Vagina (tissue), 2 donors: ENCODE results near the gene XYLB.

ENCODE experiments used
- POLR2A ChIP-seq, 2 donors: fragments of 450-650 bp; IDR thresholded peaks; one replicate each; pipeline ENCODE4 v1.6.1; 2017; ENCODE audit warnings: antibody characterized with exemption in 2 of 2, mild to moderate bottlenecking in 2 of 2, moderate library complexity in 2 of 2
- POLR2AphosphoS5 ChIP-seq, 2 donors: sonication (generic); formaldehyde crosslinking; IDR thresholded peaks; one replicate each; pipeline ENCODE4 v1.9.0; 2017; ENCODE audit warnings: antibody characterized with exemption in 2 of 2, mild to moderate bottlenecking in 2 of 2, low read depth in 1 of 2; ENCODE audit not compliant: insufficient read depth in 1 of 2
- TF ChIP-seq, protein P1 (sequence below), 3 experiments: fragments of 450-650 bp in 2 of 3; fragments of 200-600 bp in 1 of 3; sonication (generic) in 1 of 3; IDR thresholded peaks; one replicate each; pipeline ENCODE4 v1.5.1; 2017 to 2019; ENCODE audit warnings: antibody characterized with exemption in 3 of 3, mild to moderate bottlenecking in 2 of 3, moderate library complexity in 2 of 3

DNA sequence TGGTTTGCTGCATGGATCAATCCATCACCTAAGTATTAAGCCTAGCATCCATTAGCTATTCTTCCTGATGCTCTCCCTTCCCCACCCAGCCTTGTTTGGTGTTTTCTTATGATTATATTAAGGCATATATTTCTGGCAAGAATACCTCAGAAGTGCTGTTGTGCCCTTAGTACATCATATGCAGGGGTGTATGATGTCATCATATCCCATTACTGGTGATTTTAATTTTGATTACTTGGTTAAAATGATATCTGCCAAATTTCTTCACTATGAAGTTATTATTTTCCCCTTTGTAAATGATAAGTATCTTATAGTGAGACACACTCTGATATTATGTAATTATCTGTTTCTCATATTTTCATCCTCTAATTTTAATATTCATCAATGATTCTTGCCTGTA lies 49.0 kb upstream of the XYLB start:
- TF ChIP-seq, protein P1, sequence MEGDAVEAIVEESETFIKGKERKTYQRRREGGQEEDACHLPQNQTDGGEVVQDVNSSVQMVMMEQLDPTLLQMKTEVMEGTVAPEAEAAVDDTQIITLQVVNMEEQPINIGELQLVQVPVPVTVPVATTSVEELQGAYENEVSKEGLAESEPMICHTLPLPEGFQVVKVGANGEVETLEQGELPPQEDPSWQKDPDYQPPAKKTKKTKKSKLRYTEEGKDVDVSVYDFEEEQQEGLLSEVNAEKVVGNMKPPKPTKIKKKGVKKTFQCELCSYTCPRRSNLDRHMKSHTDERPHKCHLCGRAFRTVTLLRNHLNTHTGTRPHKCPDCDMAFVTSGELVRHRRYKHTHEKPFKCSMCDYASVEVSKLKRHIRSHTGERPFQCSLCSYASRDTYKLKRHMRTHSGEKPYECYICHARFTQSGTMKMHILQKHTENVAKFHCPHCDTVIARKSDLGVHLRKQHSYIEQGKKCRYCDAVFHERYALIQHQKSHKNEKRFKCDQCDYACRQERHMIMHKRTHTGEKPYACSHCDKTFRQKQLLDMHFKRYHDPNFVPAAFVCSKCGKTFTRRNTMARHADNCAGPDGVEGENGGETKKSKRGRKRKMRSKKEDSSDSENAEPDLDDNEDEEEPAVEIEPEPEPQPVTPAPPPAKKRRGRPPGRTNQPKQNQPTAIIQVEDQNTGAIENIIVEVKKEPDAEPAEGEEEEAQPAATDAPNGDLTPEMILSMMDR (IDR thresholded peaks at IDR 0.05): no peak
- TF ChIP-seq POLR2AphosphoS5 (IDR thresholded peaks at IDR 0.05; ENCODE audit: insufficient read depth in 1 of 2, low read depth in 1 of 2) (no peak), POLR2A (IDR thresholded peaks at IDR 0.05) (no peak)
